ENCODE measurements around the gene PABPC1L2B.
"Not testable (repeated sequence)": the region's sequence is repeated elsewhere in the genome, so short reads cannot be mapped to it uniquely, and the experiment has no call there.

The PABPC1L2B gene

GRCh38 chrX:73002733-73003132 lies at the start of gene PABPC1L2B:
PABPC1L2B (plus strand) TSS chrX:73002939; CDS start chrX:73003643, 704 bp downstream.
- DNase-seq (ENCODE audit: low read depth in 2 of 2), result not testable (repeated sequence)

- DNase-seq (ENCODE audit: low read depth in 2 of 2), result not testable (repeated sequence)
These were observed 42.8 kb upstream of the PABPC1L2B start for GRCh38 chrX:72959971-72960370.

GRCh38 chrX:72971859-72972258 lies 30.9 kb upstream of the PABPC1L2B start:
- not testable (repeated sequence) for DNase-seq (ENCODE audit: low read depth in 2 of 2)

- not testable (repeated sequence) for DNase-seq (ENCODE audit: low read depth in 2 of 2)
These were observed 27.9 kb upstream of the PABPC1L2B start for GRCh38 chrX:72974885-72975284.

- DNase-seq (ENCODE audit: low read depth in 2 of 2), result not testable (repeated sequence)
These were observed 21.8 kb upstream of the PABPC1L2B start for GRCh38 chrX:72980894-72981469.

GRCh38 chrX:73004032-73004431 lies 1.3 kb downstream of the PABPC1L2B start:
- DNase-seq (ENCODE audit: low read depth in 2 of 2), result not testable (repeated sequence)

- DNase-seq (ENCODE audit: low read depth in 2 of 2), result no peak
These were observed 18.8 kb downstream of the PABPC1L2B start for GRCh38 chrX:73021361-73022092.

GRCh38 chrX:73022093-73022445 lies 19.3 kb downstream of the PABPC1L2B start:
- not testable (repeated sequence) for DNase-seq (ENCODE audit: low read depth in 2 of 2)

- DNase-seq (ENCODE audit: low read depth in 2 of 2), result no peak
These were observed 26.1 kb downstream of the PABPC1L2B start for GRCh38 chrX:73028876-73029275.
